ENCODE data around the gene TMPRSS3.

The TMPRSS3 gene

DNA sequence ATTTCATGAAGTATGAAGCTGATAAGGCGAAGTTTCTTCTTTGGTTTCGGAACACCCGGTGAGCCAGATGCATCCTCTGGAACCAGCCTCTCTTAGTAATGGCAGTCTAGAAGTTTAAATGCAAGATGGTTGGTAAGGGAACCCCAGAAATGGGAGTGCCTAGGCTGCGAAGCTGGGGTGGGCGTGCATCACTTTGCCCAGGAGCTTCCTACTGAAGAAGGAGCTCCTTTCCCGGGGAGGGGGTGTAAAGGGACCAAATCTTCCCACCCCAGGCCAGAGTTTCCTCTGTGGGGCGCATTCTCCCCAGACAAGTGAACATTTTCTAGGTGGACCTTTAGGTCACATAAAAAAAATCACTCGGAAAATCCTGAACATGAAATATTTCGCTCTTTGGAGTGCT lies 49.4 kb downstream of the TMPRSS3 start:
- no peak overlapping the region for H3K4me3 ChIP-seq (ENCODE audit: low read length)
- TF ChIP-seq, protein P1, sequence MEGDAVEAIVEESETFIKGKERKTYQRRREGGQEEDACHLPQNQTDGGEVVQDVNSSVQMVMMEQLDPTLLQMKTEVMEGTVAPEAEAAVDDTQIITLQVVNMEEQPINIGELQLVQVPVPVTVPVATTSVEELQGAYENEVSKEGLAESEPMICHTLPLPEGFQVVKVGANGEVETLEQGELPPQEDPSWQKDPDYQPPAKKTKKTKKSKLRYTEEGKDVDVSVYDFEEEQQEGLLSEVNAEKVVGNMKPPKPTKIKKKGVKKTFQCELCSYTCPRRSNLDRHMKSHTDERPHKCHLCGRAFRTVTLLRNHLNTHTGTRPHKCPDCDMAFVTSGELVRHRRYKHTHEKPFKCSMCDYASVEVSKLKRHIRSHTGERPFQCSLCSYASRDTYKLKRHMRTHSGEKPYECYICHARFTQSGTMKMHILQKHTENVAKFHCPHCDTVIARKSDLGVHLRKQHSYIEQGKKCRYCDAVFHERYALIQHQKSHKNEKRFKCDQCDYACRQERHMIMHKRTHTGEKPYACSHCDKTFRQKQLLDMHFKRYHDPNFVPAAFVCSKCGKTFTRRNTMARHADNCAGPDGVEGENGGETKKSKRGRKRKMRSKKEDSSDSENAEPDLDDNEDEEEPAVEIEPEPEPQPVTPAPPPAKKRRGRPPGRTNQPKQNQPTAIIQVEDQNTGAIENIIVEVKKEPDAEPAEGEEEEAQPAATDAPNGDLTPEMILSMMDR (IDR thresholded peaks at IDR 0.05; ENCODE audit: insufficient read depth, low read depth, low read length, missing control alignments) = no peak
- DNase-seq (ENCODE audit: low read depth) = no peak

DNA sequence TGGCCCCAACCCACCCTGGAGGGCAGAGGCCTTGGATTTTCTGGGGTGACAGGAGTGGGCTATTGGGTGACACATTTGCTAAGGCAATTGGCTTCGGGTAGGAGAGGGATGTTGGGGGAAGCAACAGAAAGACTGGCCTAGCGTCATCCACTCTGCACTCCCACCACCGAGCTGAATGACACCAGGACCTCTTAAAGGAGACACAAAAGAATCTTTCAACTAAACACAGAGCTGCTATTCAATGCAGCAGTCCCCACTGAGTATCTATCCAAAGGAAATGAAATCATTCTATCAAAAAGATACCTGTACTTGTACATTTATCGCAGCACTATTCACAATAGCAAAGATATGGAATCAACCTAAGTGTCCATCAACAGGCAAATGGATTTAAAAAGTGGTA lies 51.2 kb downstream of the TMPRSS3 start:
- H3K4me3 ChIP-seq (ENCODE audit: low read length) = no peak overlapping the region
- TF ChIP-seq, protein P1 (IDR thresholded peaks at IDR 0.05; ENCODE audit: insufficient read depth, low read depth, low read length, missing control alignments) = no peak
- no peak for DNase-seq (ENCODE audit: low read depth)

DNA sequence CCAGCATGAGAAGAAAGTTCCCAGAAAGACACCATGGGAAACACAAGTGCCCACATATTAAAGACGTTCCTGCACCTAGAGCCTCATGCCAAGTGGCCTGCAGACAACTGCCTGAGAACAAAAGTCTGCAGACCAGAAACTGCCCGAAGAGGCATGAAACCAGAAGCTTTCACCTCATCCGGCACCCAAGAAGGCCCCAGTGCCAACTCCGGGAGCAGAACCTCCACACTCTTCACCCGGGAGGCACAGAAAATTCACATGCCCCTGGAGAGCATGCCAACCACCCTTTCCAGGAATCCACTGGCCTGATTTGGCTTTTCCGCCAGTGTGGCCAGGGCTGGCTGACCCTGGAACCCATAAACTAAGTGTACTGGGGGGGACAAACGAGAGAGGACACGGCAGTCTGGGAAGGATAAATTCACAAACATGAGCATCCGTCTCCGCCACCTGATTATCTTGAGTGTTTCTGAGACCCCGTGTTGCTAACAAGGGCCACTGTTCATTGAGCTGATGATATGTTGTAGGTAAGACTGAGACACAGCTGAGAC lies 51.8 kb downstream of the TMPRSS3 start:
- TF ChIP-seq, protein P1 (IDR thresholded peaks at IDR 0.05; ENCODE audit: insufficient read depth, low read depth, low read length, missing control alignments) = no peak
- H3K4me3 ChIP-seq (ENCODE audit: low read length) = no peak overlapping the region
- no peak for DNase-seq (ENCODE audit: low read depth)

DNA sequence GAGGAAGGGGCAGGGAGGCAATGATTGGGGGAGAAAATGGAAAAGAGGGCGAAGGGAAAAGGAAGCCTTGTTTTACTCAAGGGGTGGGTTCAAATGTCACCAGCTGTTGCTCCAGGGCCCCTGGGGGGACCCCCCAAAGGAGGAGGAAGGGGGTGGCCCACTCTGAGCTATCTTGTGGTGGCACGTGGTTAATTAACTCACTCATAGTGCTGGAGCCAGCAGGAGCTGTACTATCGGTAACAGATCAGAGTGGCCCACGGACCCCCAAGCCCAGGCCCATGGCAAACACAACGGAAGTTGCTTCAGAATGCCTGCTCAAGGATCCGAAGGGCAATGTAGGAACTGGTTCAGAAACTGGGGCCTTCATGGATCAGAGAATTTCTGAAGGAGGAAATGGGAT lies 52.3 kb downstream of the TMPRSS3 start:
- TF ChIP-seq, protein P1 (IDR thresholded peaks at IDR 0.05; ENCODE audit: insufficient read depth, low read depth, low read length, missing control alignments) = no peak
- no peak overlapping the region for H3K4me3 ChIP-seq (ENCODE audit: low read length)
- no peak for DNase-seq (ENCODE audit: low read depth)

DNA sequence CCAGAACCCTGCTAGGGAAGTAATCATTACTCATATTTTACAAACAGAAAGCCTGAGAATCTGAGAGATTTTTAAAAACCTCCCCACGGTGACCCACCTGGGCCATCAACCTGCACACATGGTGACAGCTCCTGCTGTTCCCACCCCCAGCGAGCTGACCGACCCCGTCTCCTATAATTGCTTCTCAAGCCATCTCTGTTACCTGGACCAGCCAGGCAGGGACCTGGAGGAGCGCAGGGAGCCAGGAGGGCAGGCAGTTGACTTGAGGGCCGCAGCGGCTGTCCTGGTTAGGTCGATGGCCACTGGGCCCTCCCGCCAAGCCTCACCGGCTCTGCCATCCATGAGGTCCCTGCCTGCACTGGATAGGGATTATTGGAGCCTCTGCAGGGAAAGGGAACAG lies 52.8 kb downstream of the TMPRSS3 start:
- no peak for DNase-seq (ENCODE audit: low read depth)
- TF ChIP-seq, protein P1 (IDR thresholded peaks at IDR 0.05; ENCODE audit: insufficient read depth, low read depth, low read length, missing control alignments) = no peak
- H3K4me3 ChIP-seq (ENCODE audit: low read length) = no peak overlapping the region

DNA sequence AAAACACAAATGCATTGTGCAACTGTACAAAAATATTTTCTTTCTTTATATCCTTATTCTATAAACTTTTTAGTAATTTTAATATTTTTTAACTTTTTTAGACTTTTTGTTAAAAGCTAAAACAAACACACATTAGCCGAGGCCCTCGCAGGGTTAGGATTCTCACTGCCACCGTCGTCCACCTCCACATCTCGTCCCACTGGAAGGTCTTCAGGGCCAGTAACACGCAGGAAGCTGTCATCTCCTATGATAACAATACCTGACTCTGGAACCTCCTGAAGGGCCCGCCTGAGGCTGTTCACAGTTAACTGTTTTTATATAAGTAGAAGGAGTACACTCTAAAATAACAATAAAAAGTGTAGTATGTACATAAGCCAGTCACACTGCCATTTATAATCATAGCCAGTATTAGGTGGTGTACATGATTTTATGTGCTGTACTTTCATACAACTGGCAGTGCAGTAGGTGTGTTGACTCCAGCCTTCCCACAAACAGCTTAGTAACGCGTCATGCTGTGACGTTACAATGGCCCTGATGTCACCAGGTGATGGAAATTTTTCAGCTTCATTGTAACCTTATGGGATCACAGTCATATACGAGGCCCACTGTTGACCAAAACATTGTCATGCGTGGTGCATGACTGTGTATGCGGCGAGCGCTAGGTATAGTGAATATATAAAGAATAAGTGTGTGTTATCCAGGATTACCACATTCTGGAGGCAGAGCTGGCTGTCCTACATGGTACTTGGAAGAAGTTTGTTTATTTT lies 53.9 kb downstream of the TMPRSS3 start:
- DNase-seq (ENCODE audit: low read depth) = no peak
- TF ChIP-seq, protein P1 (IDR thresholded peaks at IDR 0.05; ENCODE audit: insufficient read depth, low read depth, low read length, missing control alignments) = no peak
- no peak overlapping the region for H3K4me3 ChIP-seq (ENCODE audit: low read length)
